H1 (cell line): ENCODE results near the gene TAS2R7. TPM values are rescaled to one million over a fixed set of nuclear protein-coding genes. Genes with fewer than 3 reads are reported as not detected.

Experiments used
- CTCF ChIA-PET: fragments of 300-600 bp; sonication (Branson Sonifier 250); formaldehyde crosslinking; loops from one replicate; lab custom pipeline; 2021; ENCODE audit not compliant: partially characterized antibody; lab: Charles Lee
- POLR2A ChIA-PET: fragments of 300-600 bp; sonication (Branson Sonifier 250); formaldehyde crosslinking; loops from one replicate; lab custom pipeline; 2021; ENCODE audit warnings: inconsistent platforms; ENCODE audit not compliant: partially characterized antibody; lab: Charles Lee
- DNase-seq, 2 experiments: peaks; one replicate each; pipeline versions ENCODE4 v3.0.0 to v3.0.0-alpha.2; 2010 to 2022; ENCODE audit warnings: low spot score in 2 of 2, low read depth in 1 of 2, mixed read lengths in 1 of 2
- FAIRE-seq: peaks from 2 replicates; lab custom pipeline; 2011; peaks lifted over from hg19 to GRCh38; lab: Jason Lieb, UNC
- H2AFZ ChIP-seq: 2 replicates; pipeline ENCODE4 v1.8.1; 2012; ENCODE audit warnings: low read length, inconsistent platforms
- H2AK5ac ChIP-seq: 2 replicates; pipeline ENCODE4 v1.6.1; 2013; ENCODE audit warnings: low read depth, low read length
- H2BK120ac ChIP-seq: replicated peaks from 2 replicates; pipeline ENCODE3; 2013; ENCODE audit warnings: low read depth, low read length, inconsistent platforms
- H2BK12ac ChIP-seq: 2 replicates; pipeline ENCODE4 v1.6.1; 2013; ENCODE audit warnings: low read depth, low read length
- H2BK15ac ChIP-seq: 2 replicates; pipeline ENCODE4 v1.6.1; 2013; ENCODE audit warnings: low read length
- H2BK20ac ChIP-seq: 2 replicates; pipeline ENCODE4 v1.6.1; 2013; ENCODE audit warnings: low read length
- H2BK5ac ChIP-seq: 2 replicates; pipeline ENCODE4 v1.6.1; 2013; ENCODE audit warnings: low read depth, low read length
- H3K14ac ChIP-seq: 2 replicates; pipeline ENCODE4 v1.6.1; 2013; ENCODE audit warnings: inconsistent platforms; ENCODE audit not compliant: insufficient read length
- H3K18ac ChIP-seq: 2 replicates; pipeline ENCODE4 v1.6.1; 2013; ENCODE audit warnings: low read length; ENCODE audit errors: extremely low read depth
- H3K23ac ChIP-seq: 2 replicates; pipeline ENCODE4 v1.6.1; 2013; ENCODE audit warnings: inconsistent platforms; ENCODE audit not compliant: insufficient read length
- H3K23me2 ChIP-seq: 2 replicates; pipeline ENCODE4 v1.6.1; 2013; ENCODE audit warnings: low read depth, low read length
- H3K27ac ChIP-seq: 2 replicates; pipeline ENCODE4 v1.6.1; 2011; ENCODE audit warnings: low read depth, low read length, inconsistent platforms
- H3K27me3 ChIP-seq, 4 experiments: replicated peaks in 1 of 4; 1 replicate in 1 of 4; 2 replicates in 3 of 4; pipeline versions ENCODE4 v1.6.1 to v1.8.1; 2011 to 2013; ENCODE audit warnings: low read length in 3 of 4, mild to moderate bottlenecking in 3 of 4, inconsistent platforms in 2 of 4, mixed read lengths in 2 of 4, moderate library complexity in 1 of 4; ENCODE audit not compliant: control insufficient read depth in 3 of 4, insufficient read depth in 3 of 4; ENCODE audit errors: extremely low read depth in 1 of 4
- H3K36me3 ChIP-seq, 4 experiments: 2 replicates each; pipeline versions ENCODE4 v1.6.1 to v1.8.1; 2011 to 2013; ENCODE audit warnings: mild to moderate bottlenecking in 4 of 4, low read length in 3 of 4, moderate library complexity in 2 of 4, control low read depth in 1 of 4, inconsistent platforms in 1 of 4; ENCODE audit not compliant: insufficient read depth in 4 of 4, control insufficient read depth in 2 of 4
- H3K4ac ChIP-seq: replicated peaks from 2 replicates; pipeline ENCODE3; 2013; ENCODE audit warnings: low read length, low read depth, mixed read lengths, inconsistent platforms; ENCODE audit not compliant: insufficient read length
- H3K4me1 ChIP-seq, 4 experiments: replicated peaks in 1 of 4; 1 replicate in 1 of 4; 2 replicates in 3 of 4; pipeline versions ENCODE4 v1.6.1 to v1.8.1; 2011 to 2013; ENCODE audit warnings: low read length in 3 of 4, inconsistent platforms in 2 of 4, mixed read lengths in 1 of 4; ENCODE audit not compliant: insufficient read depth in 4 of 4, control insufficient read depth in 3 of 4
- H3K4me2 ChIP-seq, 2 experiments: 2 replicates each; pipeline versions ENCODE4 v1.6.1 to v1.8.1; 2011 to 2013; ENCODE audit warnings: low read depth in 2 of 2, low read length in 2 of 2, control low read depth in 1 of 2, inconsistent platforms in 1 of 2, mild to moderate bottlenecking in 1 of 2; ENCODE audit not compliant: insufficient read depth in 1 of 2
- H3K4me3 ChIP-seq, 4 experiments: fragments of 200-600, 300-600 bp in 1 of 4; sonication (generic), shearing (Covaris generic), sonication (Bioruptor Twin) in 1 of 4; 2 replicates each; pipeline versions ENCODE4 v1.5.1 to v1.8.1; 2011 to 2016; ENCODE audit warnings: low read length in 4 of 4, low read depth in 3 of 4, control low read depth in 2 of 4, inconsistent platforms in 2 of 4, mild to moderate bottlenecking in 2 of 4, mixed read lengths in 1 of 4, moderate library complexity in 1 of 4; ENCODE audit not compliant: insufficient read depth in 2 of 4; ENCODE audit errors: extremely low read depth in 1 of 4
- H3K56ac ChIP-seq: replicated peaks from 2 replicates; pipeline ENCODE3; 2013; ENCODE audit warnings: low read depth, mild to moderate bottlenecking, mixed read lengths, low read length, inconsistent platforms; ENCODE audit not compliant: insufficient read length
- H3K79me1 ChIP-seq: 2 replicates; pipeline ENCODE4 v1.6.1; 2013; ENCODE audit warnings: low read depth, low read length, control low read depth
- H3K79me2 ChIP-seq, 2 experiments: 2 replicates each; pipeline versions ENCODE4 v1.6.1 to v1.8.1; 2012 to 2013; ENCODE audit warnings: low read length in 2 of 2, mild to moderate bottlenecking in 2 of 2, inconsistent platforms in 1 of 2; ENCODE audit not compliant: insufficient read depth in 2 of 2, control insufficient read depth in 1 of 2
- H3K9ac ChIP-seq, 4 experiments: replicated peaks in 1 of 4; 1 replicate in 1 of 4; 2 replicates in 3 of 4; pipeline versions ENCODE4 v1.6.1 to v1.8.1; 2011 to 2013; ENCODE audit warnings: low read depth in 3 of 4, low read length in 3 of 4, control low read depth in 2 of 4, mild to moderate bottlenecking in 2 of 4, moderate library complexity in 2 of 4, inconsistent platforms in 1 of 4; ENCODE audit errors: extremely low read depth in 1 of 4
- H3K9me3 ChIP-seq, 2 experiments: 2 replicates each; pipeline versions ENCODE4 v1.6.1 to v1.8.1; 2012 to 2013; ENCODE audit warnings: mild to moderate bottlenecking in 2 of 2, moderate library complexity in 2 of 2, control low read depth in 1 of 2, inconsistent platforms in 1 of 2, low read depth in 1 of 2, low read length in 1 of 2, mixed read lengths in 1 of 2; ENCODE audit not compliant: insufficient read depth in 2 of 2
- H4K20me1 ChIP-seq, 2 experiments: replicated peaks in 1 of 2; 2 replicates each; pipeline versions ENCODE3 to v1.8.1; 2011 to 2013; ENCODE audit warnings: inconsistent platforms in 2 of 2, low read length in 2 of 2, mild to moderate bottlenecking in 1 of 2; ENCODE audit not compliant: insufficient read depth in 2 of 2, control insufficient read depth in 1 of 2
- H4K5ac ChIP-seq: 2 replicates; pipeline ENCODE4 v1.6.1; 2013; ENCODE audit warnings: low read length, low read depth, mixed read lengths, inconsistent platforms; ENCODE audit not compliant: insufficient read length
- H4K8ac ChIP-seq: 2 replicates; pipeline ENCODE4 v1.8.0; 2013; ENCODE audit warnings: mild to moderate bottlenecking, moderate library complexity, low read length, inconsistent platforms; ENCODE audit not compliant: insufficient read depth; ENCODE audit errors: extremely low read depth
- H4K91ac ChIP-seq: replicated peaks from 2 replicates; pipeline ENCODE3; 2013; ENCODE audit warnings: low read length, mixed read lengths, inconsistent platforms; ENCODE audit not compliant: insufficient read length
- ATF3 ChIP-seq: IDR thresholded peaks from 2 replicates; pipeline ENCODE4 v1.6.1; 2011; ENCODE audit warnings: low read depth, mild to moderate bottlenecking, low read length; ENCODE audit not compliant: insufficient read depth
- CBX5 ChIP-seq: fragments of 300-800, 300-1000 bp; sonication (generic); IDR thresholded peaks from 2 replicates; pipeline ENCODE4 v1.7.1; 2016; ENCODE audit warnings: antibody characterized with exemption, low read length, low read depth
- CREB1 ChIP-seq: IDR thresholded peaks from 2 replicates; pipeline ENCODE4 v1.6.1; 2012; ENCODE audit warnings: inconsistent platforms
- EZH2 ChIP-seq: fragments of 200-600 bp; sonication (generic); IDR thresholded peaks from 2 replicates; pipeline ENCODE4 v1.7.1; 2012; ENCODE audit warnings: low read depth, mild to moderate bottlenecking, moderate library complexity, low read length, inconsistent platforms; ENCODE audit not compliant: severe bottlenecking
- KDM4A ChIP-seq: IDR thresholded peaks from one replicate; pipeline ENCODE4 v1.7.1; 2012; ENCODE audit warnings: low read depth, mild to moderate bottlenecking, moderate library complexity, low read length, inconsistent platforms; ENCODE audit not compliant: severe bottlenecking
- NRF1 ChIP-seq: IDR thresholded peaks from 2 replicates; pipeline ENCODE4 v1.6.1; 2011; ENCODE audit warnings: mild to moderate bottlenecking, low read depth, low read length, improper control_type of control experiment
- SIX5 ChIP-seq: IDR thresholded peaks from 2 replicates; pipeline ENCODE4 v1.6.1; 2011; ENCODE audit warnings: mild to moderate bottlenecking, low read depth, low read length
- TBP ChIP-seq: IDR thresholded peaks from 2 replicates; pipeline ENCODE4 v1.6.1; 2011; ENCODE audit warnings: low read depth, low read length, improper control_type of control experiment
- TEAD4 ChIP-seq: IDR thresholded peaks from 2 replicates; pipeline ENCODE4 v1.6.1; 2012; ENCODE audit warnings: low read depth, low read length, inconsistent platforms, mixed read lengths
- WGBS, 2 experiments: shearing (Covaris generic) in 1 of 2; methylation state at CpG; one replicate each; pipeline versions ENCODE4 v1.1.6 to v1.1.7; 2013 to 2015; ENCODE audit warnings: low lambda C conversion rate in 2 of 2, mixed read lengths in 2 of 2, inconsistent platforms in 1 of 2, low coverage in 1 of 2, missing lambda C conversion rate in 1 of 2; ENCODE audit not compliant: insufficient replicate concordance in 2 of 2, insufficient coverage in 1 of 2, insufficient read length in 1 of 2; ENCODE audit errors: extremely low coverage in 1 of 2, missing lambda C conversion rate in 1 of 2; 5-methylcytosine and 5-hydroxymethylcytosine counted together
- polyA plus RNA-seq, 7 experiments: library from polyadenylated mRNA; depleted of rRNA in 3 of 7; stranded (reverse) in 5 of 7; unstranded in 2 of 7; fragments of >200 nt in 5 of 7; fragments of 200-250 nt in 2 of 7; gene quantifications; 1 replicate in 5 of 7; 2 replicates in 1 of 7; 4 replicates in 1 of 7; pipeline versions ENCODE4 v1.2.1 to v1.2.3, GENCODE V29; 2011 to 2013; ENCODE audit warnings: missing spikeins in 2 of 7, mixed read lengths in 2 of 7
- total RNA-seq: library from RNA; stranded (reverse); fragmentation: NEBNext Ultra II Directional; extraction: Animal tissue kit (Norgen Biotek cat#: 25700); gene quantifications from 2 replicates; pipeline ENCODE4 v1.2.1, GENCODE V29; 2021

Gene TAS2R7
- total and polyA plus RNA-seq, 2 of the 8 experiments (the other 6 are each of a cell fraction or from before 2014, with no cell fraction given), result not detected

DNA sequence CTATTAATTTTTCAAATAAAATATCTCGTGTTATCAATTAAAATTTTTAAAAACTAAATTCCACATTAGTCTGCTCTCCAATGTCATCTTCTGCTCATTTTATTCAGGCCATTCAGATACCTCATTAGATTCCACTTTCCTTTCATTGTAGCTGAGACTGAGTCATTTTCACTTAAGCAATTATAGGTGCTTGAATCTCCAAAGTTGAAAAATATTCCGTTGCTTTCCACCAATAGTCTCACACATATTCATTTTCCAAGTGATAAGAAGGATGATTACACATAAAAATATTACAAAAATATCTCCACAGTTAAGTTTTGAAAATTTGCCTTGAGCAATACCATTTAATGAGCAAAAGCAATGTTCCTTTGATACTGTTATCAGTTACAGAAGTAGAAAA, 42.8 kb downstream of the TAS2R7 start:
- Histone ChIP-seq H2BK12ac (no peak overlapping the region), H4K91ac (no peak overlapping the region), H2BK20ac (no peak overlapping the region), H4K8ac (no peak overlapping the region), H3K27me3 (no peaks in the 10 kb centered on the region), H3K79me1 (no peaks in the 10 kb centered on the region), H3K79me2 (no peaks in the 10 kb centered on the region), H3K23me2 (no peaks in the 10 kb centered on the region), H3K4me3 (no peak overlapping the region), H3K4me1 (no peaks in the 10 kb centered on the region), H3K9ac (no peak overlapping the region), H3K23ac (no peak overlapping the region), H3K36me3 (no peaks in the 10 kb centered on the region), H2AK5ac (no peak overlapping the region), H3K56ac (no peak overlapping the region), H4K20me1 (no peaks in the 10 kb centered on the region), H3K4me2 (no peak overlapping the region), H2BK15ac (no peak overlapping the region), H3K4ac (no peak overlapping the region), H2AFZ (no peak overlapping the region), H4K5ac (no peak overlapping the region), H3K18ac (no peak overlapping the region), H2BK5ac (no peak overlapping the region), H3K14ac (no peak overlapping the region), H2BK120ac (no peak overlapping the region), H3K27ac (no peak overlapping the region), H3K9me3 (peaks cover 14 to 16% of the 10 kb centered on the region in 2 experiments)
- CTCF ChIA-PET, result interaction anchor here (0.6 kb wide), 1 partner anchor 157 kb away, joined by 3 read pairs; no protein-coding TSS in a partner anchor
- POLR2A ChIA-PET, result no interaction called here
- DNase-seq (no peak), FAIRE-seq (no peak)
- 91 to 100% methylated on average over 1 to 2 of the region's 2 CpGs for whole genome bisulfite sequencing, 2 experiments
- TF ChIP-seq ATF3, result no peak
- TF ChIP-seq EZH2, result no peak
- no peak for TF ChIP-seq TEAD4
- TF ChIP-seq TBP, result no peak
- TF ChIP-seq CBX5, result no peak
- no peak for TF ChIP-seq NRF1
- TF ChIP-seq CREB1, result no peak
- TF ChIP-seq KDM4A, result no peak
- no peak for TF ChIP-seq SIX5
